Keratinocyte (primary cell): Measurements from ENCODE around the gene ZC3H6.

Experiments
- EZH2 ChIP-seq: IDR thresholded peaks from one replicate; pipeline ENCODE4 v1.6.1; 2012; ENCODE audit warnings: inconsistent platforms, mild to moderate bottlenecking, low read length, moderate library complexity
- TF ChIP-seq, protein P1 (sequence below), 3 experiments: IDR thresholded peaks in 1 of 3; conservative IDR thresholded peaks in 1 of 3; optimal IDR thresholded peaks in 1 of 3; 2 replicates in 2 of 3; 3 replicates in 1 of 3; pipeline versions ENCODE3 to v1.5.1; 2011; ENCODE audit warnings: low read length in 3 of 3, mild to moderate bottlenecking in 3 of 3, moderate library complexity in 2 of 3, control low read depth in 1 of 3, inconsistent platforms in 1 of 3; ENCODE audit not compliant: insufficient read depth in 2 of 3; ENCODE audit errors: extremely low read depth in 1 of 3

- TF ChIP-seq, protein P1, sequence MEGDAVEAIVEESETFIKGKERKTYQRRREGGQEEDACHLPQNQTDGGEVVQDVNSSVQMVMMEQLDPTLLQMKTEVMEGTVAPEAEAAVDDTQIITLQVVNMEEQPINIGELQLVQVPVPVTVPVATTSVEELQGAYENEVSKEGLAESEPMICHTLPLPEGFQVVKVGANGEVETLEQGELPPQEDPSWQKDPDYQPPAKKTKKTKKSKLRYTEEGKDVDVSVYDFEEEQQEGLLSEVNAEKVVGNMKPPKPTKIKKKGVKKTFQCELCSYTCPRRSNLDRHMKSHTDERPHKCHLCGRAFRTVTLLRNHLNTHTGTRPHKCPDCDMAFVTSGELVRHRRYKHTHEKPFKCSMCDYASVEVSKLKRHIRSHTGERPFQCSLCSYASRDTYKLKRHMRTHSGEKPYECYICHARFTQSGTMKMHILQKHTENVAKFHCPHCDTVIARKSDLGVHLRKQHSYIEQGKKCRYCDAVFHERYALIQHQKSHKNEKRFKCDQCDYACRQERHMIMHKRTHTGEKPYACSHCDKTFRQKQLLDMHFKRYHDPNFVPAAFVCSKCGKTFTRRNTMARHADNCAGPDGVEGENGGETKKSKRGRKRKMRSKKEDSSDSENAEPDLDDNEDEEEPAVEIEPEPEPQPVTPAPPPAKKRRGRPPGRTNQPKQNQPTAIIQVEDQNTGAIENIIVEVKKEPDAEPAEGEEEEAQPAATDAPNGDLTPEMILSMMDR (optimal IDR thresholded peaks at IDR 0.05 in 1 of 3, IDR thresholded peaks at IDR 0.05 in 1 of 3, conservative IDR thresholded peaks at IDR 0.05 in 1 of 3; ENCODE audit: extremely low read depth in 1 of 3, insufficient read depth in 2 of 3, low read length in 3 of 3) = no peak
- TF ChIP-seq EZH2 = no peak
These were observed 65.3 kb downstream of the ZC3H6 start for GRCh38 chr2:112340475-112341267.
